WTC11 (cell line): ENCODE measurements around the gene ENDOV. TPM values are rescaled to one million over a fixed set of nuclear protein-coding genes. Genes with fewer than 3 reads are reported as not detected.

Source experiments
- ATAC-seq: fragments of 200-7000 bp; cut with Tn5 transposase; 2 replicates; pipeline ENCODE4 v1.10.0; 2021; ENCODE audit warnings: mild to moderate bottlenecking, moderate library complexity
- CTCF ChIA-PET: fragments of 300-600 bp; sonication (Branson Sonifier 250); formaldehyde crosslinking; loops from one replicate; lab custom pipeline; 2021; ENCODE audit warnings: antibody characterized with exemption; lab: Charles Lee
- POLR2A ChIA-PET: fragments of 350-600 bp; sonication (Branson Sonifier 250); formaldehyde crosslinking; loops from one replicate; lab custom pipeline; 2021; ENCODE audit warnings: antibody characterized with exemption; lab: Charles Lee
- DNase-seq: peaks from one replicate; pipeline ENCODE4 v3.0.0; 2021; ENCODE audit warnings: low spot score
- H3K27ac Mint-ChIP-seq: 2 replicates; pipeline ENCODE4 v1.8.0; 2021; ENCODE audit warnings: mixed read lengths
- H3K27me3 Mint-ChIP-seq: 2 replicates; pipeline ENCODE4 v1.8.0; 2021; ENCODE audit warnings: low read depth, mild to moderate bottlenecking, moderate library complexity, mixed read lengths
- H3K36me3 Mint-ChIP-seq: 2 replicates; pipeline ENCODE4 v1.8.0; 2021; ENCODE audit warnings: mixed read lengths
- H3K4me1 Mint-ChIP-seq: 2 replicates; pipeline ENCODE4 v1.8.0; 2022; ENCODE audit warnings: mixed read lengths
- H3K4me3 Mint-ChIP-seq: 2 replicates; pipeline ENCODE4 v1.8.0; 2021; ENCODE audit warnings: mild to moderate bottlenecking, moderate library complexity, mixed read lengths
- H3K9me3 Mint-ChIP-seq: 2 replicates; pipeline ENCODE4 v1.8.0; 2021; ENCODE audit warnings: mixed read lengths
- FOXP1 ChIP-seq: sonication (generic); formaldehyde crosslinking; IDR thresholded peaks from 2 replicates; pipeline ENCODE4 v1.8.0; 2022; ENCODE audit warnings: missing genetic modification reagents, mild to moderate bottlenecking, moderate library complexity, borderline replicate concordance
- SP1 ChIP-seq: sonication (generic); formaldehyde crosslinking; conservative IDR thresholded peaks from 2 replicates; pipeline ENCODE4 v1.8.1; 2022; ENCODE audit warnings: missing genetic modification reagents
- ZNF121 ChIP-seq: sonication (generic); formaldehyde crosslinking; IDR thresholded peaks from 2 replicates; pipeline ENCODE4 v1.8.0; 2023; ENCODE audit warnings: missing genetic modification reagents
- ZNF416 ChIP-seq: fragments of 250-450 bp; sonication (Bioruptor Pico); IDR thresholded peaks from 2 replicates; pipeline ENCODE4 v1.9.0; 2021; ENCODE audit warnings: mild to moderate bottlenecking, inconsistent platforms
- total RNA-seq: library from RNA; stranded (reverse); gene quantifications from 3 replicates; pipeline ENCODE4 v1.2.3, GENCODE V29; 2021
- TF ChIP-seq, protein P1 (sequence below): sonication (generic); formaldehyde crosslinking; IDR thresholded peaks from 2 replicates; pipeline ENCODE4 v1.8.0; 2022; ENCODE audit warnings: mild to moderate bottlenecking, missing genetic modification reagents
- TF ChIP-seq, protein P2 (sequence below): sonication (generic); formaldehyde crosslinking; IDR thresholded peaks from 2 replicates; pipeline ENCODE4 v1.8.1; 2022; ENCODE audit warnings: mild to moderate bottlenecking, moderate library complexity, missing genetic modification reagents
- TF ChIP-seq, protein P3 (sequence below): sonication (generic); formaldehyde crosslinking; IDR thresholded peaks from 2 replicates; pipeline ENCODE4 v1.8.0; 2022; ENCODE audit warnings: mild to moderate bottlenecking, missing genetic modification reagents
- TF ChIP-seq, protein P4 (sequence below): sonication (generic); formaldehyde crosslinking; IDR thresholded peaks from 2 replicates; pipeline ENCODE4 v1.8.0; 2023; ENCODE audit warnings: missing genetic modification reagents
- TF ChIP-seq, protein P5 (sequence below): sonication (generic); formaldehyde crosslinking; IDR thresholded peaks from 2 replicates; pipeline ENCODE4 v1.8.1; 2023; ENCODE audit warnings: mild to moderate bottlenecking, moderate library complexity, missing genetic modification reagents

ENDOV gene
- total RNA-seq, 1 experiment from 2014 or later = 25.2 TPM

DNA sequence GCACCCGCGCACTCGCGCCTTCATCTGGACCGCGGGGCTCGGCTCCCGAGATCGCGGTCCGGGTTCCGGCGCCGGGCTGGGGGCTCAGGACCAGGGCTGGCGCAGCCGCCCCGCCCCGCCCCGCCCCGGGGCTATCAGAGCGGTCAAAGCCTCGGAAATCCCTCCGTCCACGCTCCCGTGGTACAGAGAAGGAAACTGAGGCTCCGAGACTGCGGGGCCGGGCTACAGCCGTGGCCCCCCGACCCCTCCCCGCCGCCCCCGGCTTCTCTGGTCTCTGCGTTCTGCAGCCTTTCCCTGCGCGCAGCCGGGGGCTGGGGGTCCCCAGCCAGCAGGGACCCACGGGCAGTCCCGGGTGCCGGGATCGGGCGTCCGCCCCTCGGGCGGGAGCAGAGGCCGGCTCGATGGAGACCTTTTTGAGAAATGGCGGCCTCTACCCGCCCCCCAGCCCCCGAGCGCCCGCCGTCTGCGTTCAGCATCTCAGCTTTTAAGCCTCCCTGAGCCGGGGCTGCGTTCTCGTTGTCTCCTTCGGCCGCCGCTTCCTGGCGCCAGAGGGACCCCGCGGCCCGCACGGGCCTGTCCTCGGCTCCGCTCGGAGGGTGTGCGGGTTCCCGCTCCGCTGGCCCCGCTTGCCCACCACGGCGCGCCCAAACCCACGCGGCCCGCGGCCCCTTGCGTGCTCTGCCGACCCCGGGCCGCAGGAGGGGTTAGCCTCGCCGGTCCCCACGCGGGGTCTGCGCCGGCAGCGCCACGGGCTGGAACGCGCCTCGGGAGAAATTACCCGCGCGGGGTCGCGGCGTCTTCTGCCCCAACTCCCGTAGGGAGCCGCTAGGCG lies 62.9 kb downstream of the ENDOV start:
- DNase-seq (peak; percentile 72), ATAC-seq (peak; percentile 34)
- no peaks in the 10 kb centered on the region for H3K36me3 Mint-ChIP-seq
- no peaks in the 10 kb centered on the region for H3K9me3 Mint-ChIP-seq
- H3K27ac Mint-ChIP-seq = no peak overlapping the region
- TF ChIP-seq SP1 = 0 out of 2 replicates have a peak, but pooled peaks have one; percentile 24
- TF ChIP-seq, protein P1, sequence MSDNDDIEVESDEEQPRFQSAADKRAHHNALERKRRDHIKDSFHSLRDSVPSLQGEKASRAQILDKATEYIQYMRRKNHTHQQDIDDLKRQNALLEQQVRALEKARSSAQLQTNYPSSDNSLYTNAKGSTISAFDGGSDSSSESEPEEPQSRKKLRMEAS (CRISPR knock-in tag) = peak; percentile 13; the same call in 1 of the 2 replicates
- TF ChIP-seq, protein P2, sequence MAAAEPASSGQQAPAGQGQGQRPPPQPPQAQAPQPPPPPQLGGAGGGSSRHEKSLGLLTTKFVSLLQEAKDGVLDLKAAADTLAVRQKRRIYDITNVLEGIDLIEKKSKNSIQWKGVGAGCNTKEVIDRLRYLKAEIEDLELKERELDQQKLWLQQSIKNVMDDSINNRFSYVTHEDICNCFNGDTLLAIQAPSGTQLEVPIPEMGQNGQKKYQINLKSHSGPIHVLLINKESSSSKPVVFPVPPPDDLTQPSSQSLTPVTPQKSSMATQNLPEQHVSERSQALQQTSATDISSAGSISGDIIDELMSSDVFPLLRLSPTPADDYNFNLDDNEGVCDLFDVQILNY (CRISPR knock-in tag) = 0 out of 2 replicates have a peak, but pooled peaks have one; percentile 18
- TF ChIP-seq FOXP1 (CRISPR knock-in tag) = no peak
- peaks cover 18% of the 10 kb centered on the region for H3K4me1 Mint-ChIP-seq
- peaks cover 82% of the 10 kb centered on the region for H3K27me3 Mint-ChIP-seq
- ChIA-PET CTCF (interaction anchor here (0.6 to 4.1 kb wide), 14 partner anchors 9 to 421 kb away, joined by 3 to 23 read pairs (median 4); no protein-coding TSS in a partner anchor), POLR2A (interaction anchor here (0.6 kb wide), 2 partner anchors 312 to 368 kb away, joined by 3 read pairs; no protein-coding TSS in a partner anchor)
- no peak overlapping the region for H3K4me3 Mint-ChIP-seq

DNA sequence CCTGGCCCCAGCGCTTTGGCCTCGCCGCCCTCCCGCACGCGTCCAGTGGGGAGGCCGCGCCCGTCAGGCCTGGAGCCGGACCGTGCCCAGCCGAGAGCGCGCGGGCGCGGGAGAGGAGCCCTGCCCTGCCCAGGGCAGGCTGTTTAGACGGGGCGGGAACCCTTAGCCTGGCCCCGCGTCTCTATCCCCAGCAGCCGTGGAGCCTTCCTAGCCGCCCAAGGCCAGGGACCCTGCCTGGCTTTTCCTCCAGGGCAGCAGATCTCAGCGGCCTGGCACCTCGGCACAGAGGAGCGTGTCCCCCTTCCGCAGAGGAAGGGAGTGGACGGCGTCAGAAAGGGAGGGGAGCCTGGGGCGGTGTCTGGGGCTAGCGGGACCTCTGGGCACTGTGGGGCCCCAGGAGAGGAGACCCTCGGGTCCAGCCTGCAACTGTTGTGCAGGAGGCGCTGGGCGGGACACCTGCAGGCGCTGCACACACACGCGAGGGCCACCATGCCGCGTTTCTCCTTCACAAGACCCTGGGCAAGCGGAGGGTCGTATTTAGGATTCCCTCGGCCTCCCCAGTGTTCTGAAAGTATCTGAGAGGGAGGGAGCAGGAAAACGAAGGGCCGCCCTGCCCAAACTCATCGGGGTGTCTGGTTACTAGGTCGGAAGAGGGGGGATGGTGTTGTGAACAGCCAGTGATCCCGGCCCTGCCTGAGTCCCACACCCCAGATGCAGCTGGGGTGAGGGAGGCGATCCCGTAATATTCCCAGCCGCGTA lies 63.7 kb downstream of the ENDOV start:
- POLR2A ChIA-PET = interaction anchor here (0.6 to 0.7 kb wide), 3 partner anchors 24 to 367 kb away, joined by 3 read pairs; no protein-coding TSS in a partner anchor

DNA sequence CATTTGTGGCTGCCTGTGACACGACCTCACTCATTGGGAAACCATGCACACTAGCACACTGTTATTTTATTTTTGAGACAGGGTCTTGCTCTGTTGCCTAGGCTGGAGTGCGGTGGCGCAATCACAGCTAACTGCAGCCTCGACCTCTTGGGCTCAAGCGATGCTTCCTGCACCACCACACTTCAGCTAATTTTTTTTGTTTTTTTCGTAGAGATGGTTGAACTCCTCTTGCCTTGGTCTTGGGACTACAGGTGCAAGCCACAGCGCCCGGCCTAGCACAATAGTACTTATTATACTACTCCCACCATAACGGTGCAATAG lies 64.2 kb downstream of the ENDOV start:
- DNase-seq (no peak), ATAC-seq (no peak)
- Mint-ChIP-seq H3K36me3 (no peaks in the 10 kb centered on the region), H3K27me3 (peaks cover 77% of the 10 kb centered on the region), H3K27ac (no peak overlapping the region), H3K4me3 (peak overlapping the region; percentile 47), H3K9me3 (no peaks in the 10 kb centered on the region), H3K4me1 (peaks cover 18% of the 10 kb centered on the region)
- CTCF ChIA-PET = interaction anchor here (0.8 to 1.3 kb wide), 2 partner anchors 52 to 420 kb away, joined by 3 to 7 read pairs; no protein-coding TSS in a partner anchor
- 0 out of 2 replicates have a peak, but pooled peaks have one; percentile 40 for TF ChIP-seq ZNF121 (CRISPR knock-in tag)
- TF ChIP-seq, protein P3, sequence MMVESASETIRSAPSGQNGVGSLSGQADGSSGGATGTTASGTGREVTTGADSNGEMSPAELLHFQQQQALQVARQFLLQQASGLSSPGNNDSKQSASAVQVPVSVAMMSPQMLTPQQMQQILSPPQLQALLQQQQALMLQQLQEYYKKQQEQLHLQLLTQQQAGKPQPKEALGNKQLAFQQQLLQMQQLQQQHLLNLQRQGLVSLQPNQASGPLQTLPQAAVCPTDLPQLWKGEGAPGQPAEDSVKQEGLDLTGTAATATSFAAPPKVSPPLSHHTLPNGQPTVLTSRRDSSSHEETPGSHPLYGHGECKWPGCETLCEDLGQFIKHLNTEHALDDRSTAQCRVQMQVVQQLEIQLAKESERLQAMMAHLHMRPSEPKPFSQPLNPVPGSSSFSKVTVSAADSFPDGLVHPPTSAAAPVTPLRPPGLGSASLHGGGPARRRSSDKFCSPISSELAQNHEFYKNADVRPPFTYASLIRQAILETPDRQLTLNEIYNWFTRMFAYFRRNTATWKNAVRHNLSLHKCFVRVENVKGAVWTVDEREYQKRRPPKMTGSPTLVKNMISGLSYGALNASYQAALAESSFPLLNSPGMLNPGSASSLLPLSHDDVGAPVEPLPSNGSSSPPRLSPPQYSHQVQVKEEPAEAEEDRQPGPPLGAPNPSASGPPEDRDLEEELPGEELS (CRISPR knock-in tag) = no peak
- POLR2A ChIA-PET = interaction anchor here (0.7 kb wide), 1 partner anchor 24 kb away, joined by 3 read pairs; no protein-coding TSS in a partner anchor

More for the DNA sequence above, 63.7 kb downstream of the ENDOV start:
- H3K4me1 Mint-ChIP-seq = peaks cover 18% of the 10 kb centered on the region
- no peak overlapping the region for H3K27ac Mint-ChIP-seq
- TF ChIP-seq, protein P4, sequence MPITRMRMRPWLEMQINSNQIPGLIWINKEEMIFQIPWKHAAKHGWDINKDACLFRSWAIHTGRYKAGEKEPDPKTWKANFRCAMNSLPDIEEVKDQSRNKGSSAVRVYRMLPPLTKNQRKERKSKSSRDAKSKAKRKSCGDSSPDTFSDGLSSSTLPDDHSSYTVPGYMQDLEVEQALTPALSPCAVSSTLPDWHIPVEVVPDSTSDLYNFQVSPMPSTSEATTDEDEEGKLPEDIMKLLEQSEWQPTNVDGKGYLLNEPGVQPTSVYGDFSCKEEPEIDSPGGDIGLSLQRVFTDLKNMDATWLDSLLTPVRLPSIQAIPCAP (CRISPR knock-in tag) = no peak
- no peak for TF ChIP-seq ZNF416 (CRISPR knock-in tag)
- TF ChIP-seq, protein P5, sequence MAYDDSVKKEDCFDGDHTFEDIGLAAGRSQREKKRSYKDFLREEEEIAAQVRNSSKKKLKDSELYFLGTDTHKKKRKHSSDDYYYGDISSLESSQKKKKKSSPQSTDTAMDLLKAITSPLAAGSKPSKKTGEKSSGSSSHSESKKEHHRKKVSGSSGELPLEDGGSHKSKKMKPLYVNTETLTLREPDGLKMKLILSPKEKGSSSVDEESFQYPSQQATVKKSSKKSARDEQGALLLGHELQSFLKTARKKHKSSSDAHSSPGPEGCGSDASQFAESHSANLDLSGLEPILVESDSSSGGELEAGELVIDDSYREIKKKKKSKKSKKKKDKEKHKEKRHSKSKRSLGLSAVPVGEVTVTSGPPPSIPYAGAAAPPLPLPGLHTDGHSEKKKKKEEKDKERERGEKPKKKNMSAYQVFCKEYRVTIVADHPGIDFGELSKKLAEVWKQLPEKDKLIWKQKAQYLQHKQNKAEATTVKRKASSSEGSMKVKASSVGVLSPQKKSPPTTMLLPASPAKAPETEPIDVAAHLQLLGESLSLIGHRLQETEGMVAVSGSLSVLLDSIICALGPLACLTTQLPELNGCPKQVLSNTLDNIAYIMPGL (CRISPR knock-in tag) = peak; percentile 32; the same call in 1 of the 2 replicates
- ATAC-seq (peak; percentile 14), DNase-seq (no peak)
- CTCF ChIA-PET = interaction anchor here (0.8 to 4.1 kb wide), 12 partner anchors 10 to 421 kb away, joined by 3 to 23 read pairs (median 4); no protein-coding TSS in a partner anchor
- peak overlapping the region; percentile 47 for H3K4me3 Mint-ChIP-seq
- no peaks in the 10 kb centered on the region for H3K36me3 Mint-ChIP-seq
- peaks cover 82% of the 10 kb centered on the region for H3K27me3 Mint-ChIP-seq
- H3K9me3 Mint-ChIP-seq = no peaks in the 10 kb centered on the region
